ENCODE measurements around the gene PTPRN2.

The PTPRN2 gene

GRCh38 chr7:158194365-158194900 is 393.2 kb downstream of the PTPRN2 start:
- no peaks in the 10 kb centered on the region for H3K4me1 ChIP-seq (ENCODE audit: control insufficient read depth in 2 of 2, insufficient read depth in 2 of 2, low read length in 2 of 2)
- no peaks in the 10 kb centered on the region for H3K36me3 ChIP-seq (ENCODE audit: control insufficient read depth in 2 of 2, insufficient read depth in 2 of 2, low read length in 2 of 2)
- H3K27me3 ChIP-seq (ENCODE audit: control insufficient read depth in 2 of 2, insufficient read depth in 2 of 2, low read length in 2 of 2): no peaks in the 10 kb centered on the region
- H3K4me3 ChIP-seq (ENCODE audit: low read length in 2 of 2): no peak overlapping the region
- H3K9ac ChIP-seq (ENCODE audit: low read depth in 1 of 2, low read length in 2 of 2): no peak overlapping the region
- H3K9me3 ChIP-seq (ENCODE audit: control insufficient read depth in 2 of 2, low read length in 2 of 2): peaks cover 0 to 2% of the 10 kb centered on the region in 2 donors
- no peak overlapping the region for H3K27ac ChIP-seq (ENCODE audit: low read depth in 2 of 2, low read length in 2 of 2)

GRCh38 chr7:158193446-158193845 is 394.2 kb downstream of the PTPRN2 start:
- Histone ChIP-seq H3K4me1 (ENCODE audit: control insufficient read depth in 2 of 2, insufficient read depth in 2 of 2, low read length in 2 of 2) (no peaks in the 10 kb centered on the region), H3K9me3 (ENCODE audit: control insufficient read depth in 2 of 2, low read length in 2 of 2) (peaks cover 0 to 2% of the 10 kb centered on the region in 2 donors), H3K9ac (ENCODE audit: low read depth in 1 of 2, low read length in 2 of 2) (no peak overlapping the region), H3K4me3 (ENCODE audit: low read length in 2 of 2) (no peak overlapping the region), H3K27ac (ENCODE audit: low read depth in 2 of 2, low read length in 2 of 2) (no peak overlapping the region), H3K27me3 (ENCODE audit: control insufficient read depth in 2 of 2, insufficient read depth in 2 of 2, low read length in 2 of 2) (no peaks in the 10 kb centered on the region), H3K36me3 (ENCODE audit: control insufficient read depth in 2 of 2, insufficient read depth in 2 of 2, low read length in 2 of 2) (no peaks in the 10 kb centered on the region)

- peaks cover 0 to 2% of the 10 kb centered on the region in 2 donors for H3K9me3 ChIP-seq (ENCODE audit: control insufficient read depth in 2 of 2, low read length in 2 of 2)
Measured at GRCh38 chr7:158192956-158193355, 394.7 kb downstream of the PTPRN2 start.

GRCh38 chr7:158192184-158192835 is 395.3 kb downstream of the PTPRN2 start:
- Histone ChIP-seq H3K9ac (ENCODE audit: low read depth in 1 of 2, low read length in 2 of 2) (no peak overlapping the region), H3K4me1 (ENCODE audit: control insufficient read depth in 2 of 2, insufficient read depth in 2 of 2, low read length in 2 of 2) (no peaks in the 10 kb centered on the region), H3K4me3 (ENCODE audit: low read length in 2 of 2) (no peak overlapping the region), H3K27ac (ENCODE audit: low read depth in 2 of 2, low read length in 2 of 2) (no peak overlapping the region), H3K36me3 (ENCODE audit: control insufficient read depth in 2 of 2, insufficient read depth in 2 of 2, low read length in 2 of 2) (no peaks in the 10 kb centered on the region), H3K9me3 (ENCODE audit: control insufficient read depth in 2 of 2, low read length in 2 of 2) (peaks cover 0 to 2% of the 10 kb centered on the region in 2 donors), H3K27me3 (ENCODE audit: control insufficient read depth in 2 of 2, insufficient read depth in 2 of 2, low read length in 2 of 2) (no peaks in the 10 kb centered on the region)

More at GRCh38 chr7:158192956-158193355, 394.7 kb downstream of the PTPRN2 start:
- Histone ChIP-seq H3K4me3 (ENCODE audit: low read length in 2 of 2) (no peak overlapping the region), H3K36me3 (ENCODE audit: control insufficient read depth in 2 of 2, insufficient read depth in 2 of 2, low read length in 2 of 2) (no peaks in the 10 kb centered on the region), H3K27me3 (ENCODE audit: control insufficient read depth in 2 of 2, insufficient read depth in 2 of 2, low read length in 2 of 2) (no peaks in the 10 kb centered on the region), H3K27ac (ENCODE audit: low read depth in 2 of 2, low read length in 2 of 2) (no peak overlapping the region), H3K4me1 (ENCODE audit: control insufficient read depth in 2 of 2, insufficient read depth in 2 of 2, low read length in 2 of 2) (no peaks in the 10 kb centered on the region), H3K9ac (ENCODE audit: low read depth in 1 of 2, low read length in 2 of 2) (no peak overlapping the region)

- no peak overlapping the region for H3K27ac ChIP-seq (ENCODE audit: low read depth in 2 of 2, low read length in 2 of 2)
- no peak overlapping the region for H3K4me3 ChIP-seq (ENCODE audit: low read length in 2 of 2)
- H3K9ac ChIP-seq (ENCODE audit: low read depth in 1 of 2, low read length in 2 of 2): no peak overlapping the region
- no peaks in the 10 kb centered on the region for H3K36me3 ChIP-seq (ENCODE audit: control insufficient read depth in 2 of 2, insufficient read depth in 2 of 2, low read length in 2 of 2)
- no peaks in the 10 kb centered on the region for H3K27me3 ChIP-seq (ENCODE audit: control insufficient read depth in 2 of 2, insufficient read depth in 2 of 2, low read length in 2 of 2)
- peaks cover 0 to 2% of the 10 kb centered on the region in 2 donors for H3K9me3 ChIP-seq (ENCODE audit: control insufficient read depth in 2 of 2, low read length in 2 of 2)
- H3K4me1 ChIP-seq (ENCODE audit: control insufficient read depth in 2 of 2, insufficient read depth in 2 of 2, low read length in 2 of 2): no peaks in the 10 kb centered on the region
Measured at GRCh38 chr7:158191671-158192070, 396.0 kb downstream of the PTPRN2 start.

- H3K4me1 ChIP-seq (ENCODE audit: control insufficient read depth in 2 of 2, insufficient read depth in 2 of 2, low read length in 2 of 2): no peaks in the 10 kb centered on the region
- no peak overlapping the region for H3K27ac ChIP-seq (ENCODE audit: low read depth in 2 of 2, low read length in 2 of 2)
- no peak overlapping the region for H3K4me3 ChIP-seq (ENCODE audit: low read length in 2 of 2)
- H3K27me3 ChIP-seq (ENCODE audit: control insufficient read depth in 2 of 2, insufficient read depth in 2 of 2, low read length in 2 of 2): no peaks in the 10 kb centered on the region
- no peak overlapping the region for H3K9ac ChIP-seq (ENCODE audit: low read depth in 1 of 2, low read length in 2 of 2)
- H3K9me3 ChIP-seq (ENCODE audit: control insufficient read depth in 2 of 2, low read length in 2 of 2): no peaks in the 10 kb centered on the region
- H3K36me3 ChIP-seq (ENCODE audit: control insufficient read depth in 2 of 2, insufficient read depth in 2 of 2, low read length in 2 of 2): no peaks in the 10 kb centered on the region
Measured at GRCh38 chr7:158190756-158191155, 396.9 kb downstream of the PTPRN2 start.

GRCh38 chr7:158188676-158189075 is 398.9 kb downstream of the PTPRN2 start:
- Histone ChIP-seq H3K27ac (ENCODE audit: low read depth in 2 of 2, low read length in 2 of 2) (no peak overlapping the region), H3K27me3 (ENCODE audit: control insufficient read depth in 2 of 2, insufficient read depth in 2 of 2, low read length in 2 of 2) (no peaks in the 10 kb centered on the region), H3K4me1 (ENCODE audit: control insufficient read depth in 2 of 2, insufficient read depth in 2 of 2, low read length in 2 of 2) (no peaks in the 10 kb centered on the region), H3K36me3 (ENCODE audit: control insufficient read depth in 2 of 2, insufficient read depth in 2 of 2, low read length in 2 of 2) (no peaks in the 10 kb centered on the region), H3K9ac (ENCODE audit: low read depth in 1 of 2, low read length in 2 of 2) (no peak overlapping the region), H3K4me3 (ENCODE audit: low read length in 2 of 2) (no peak overlapping the region), H3K9me3 (ENCODE audit: control insufficient read depth in 2 of 2, low read length in 2 of 2) (no peaks in the 10 kb centered on the region)

- no peaks in the 10 kb centered on the region for H3K27me3 ChIP-seq (ENCODE audit: control insufficient read depth in 2 of 2, insufficient read depth in 2 of 2, low read length in 2 of 2)
- H3K27ac ChIP-seq (ENCODE audit: low read depth in 2 of 2, low read length in 2 of 2): no peak overlapping the region
- H3K4me1 ChIP-seq (ENCODE audit: control insufficient read depth in 2 of 2, insufficient read depth in 2 of 2, low read length in 2 of 2): no peaks in the 10 kb centered on the region
- H3K9ac ChIP-seq (ENCODE audit: low read depth in 1 of 2, low read length in 2 of 2): no peak overlapping the region
- no peak overlapping the region for H3K4me3 ChIP-seq (ENCODE audit: low read length in 2 of 2)
- H3K9me3 ChIP-seq (ENCODE audit: control insufficient read depth in 2 of 2, low read length in 2 of 2): peaks cover 0 to 2% of the 10 kb centered on the region in 2 donors
- H3K36me3 ChIP-seq (ENCODE audit: control insufficient read depth in 2 of 2, insufficient read depth in 2 of 2, low read length in 2 of 2): no peaks in the 10 kb centered on the region
Measured at GRCh38 chr7:158187694-158187994, 400.0 kb downstream of the PTPRN2 start.

GRCh38 chr7:158186864-158187693 is 400.5 kb downstream of the PTPRN2 start:
- no peak overlapping the region for H3K4me3 ChIP-seq (ENCODE audit: low read length in 2 of 2)
- H3K27me3 ChIP-seq (ENCODE audit: control insufficient read depth in 2 of 2, insufficient read depth in 2 of 2, low read length in 2 of 2): no peaks in the 10 kb centered on the region
- H3K27ac ChIP-seq (ENCODE audit: low read depth in 2 of 2, low read length in 2 of 2): no peak overlapping the region
- peaks cover 0 to 2% of the 10 kb centered on the region in 2 donors for H3K9me3 ChIP-seq (ENCODE audit: control insufficient read depth in 2 of 2, low read length in 2 of 2)
- H3K4me1 ChIP-seq (ENCODE audit: control insufficient read depth in 2 of 2, insufficient read depth in 2 of 2, low read length in 2 of 2): no peaks in the 10 kb centered on the region
- H3K9ac ChIP-seq (ENCODE audit: low read depth in 1 of 2, low read length in 2 of 2): no peak overlapping the region
- no peaks in the 10 kb centered on the region for H3K36me3 ChIP-seq (ENCODE audit: control insufficient read depth in 2 of 2, insufficient read depth in 2 of 2, low read length in 2 of 2)

GRCh38 chr7:158186406-158186805 is 401.2 kb downstream of the PTPRN2 start:
- Histone ChIP-seq H3K27ac (ENCODE audit: low read depth in 2 of 2, low read length in 2 of 2) (no peak overlapping the region), H3K4me3 (ENCODE audit: low read length in 2 of 2) (no peak overlapping the region), H3K9ac (ENCODE audit: low read depth in 1 of 2, low read length in 2 of 2) (no peak overlapping the region), H3K36me3 (ENCODE audit: control insufficient read depth in 2 of 2, insufficient read depth in 2 of 2, low read length in 2 of 2) (no peaks in the 10 kb centered on the region), H3K9me3 (ENCODE audit: control insufficient read depth in 2 of 2, low read length in 2 of 2) (peaks cover 0 to 2% of the 10 kb centered on the region in 2 donors), H3K4me1 (ENCODE audit: control insufficient read depth in 2 of 2, insufficient read depth in 2 of 2, low read length in 2 of 2) (no peaks in the 10 kb centered on the region), H3K27me3 (ENCODE audit: control insufficient read depth in 2 of 2, insufficient read depth in 2 of 2, low read length in 2 of 2) (no peaks in the 10 kb centered on the region)
